ENCODE measurements around the gene MYO18A. TPM values are rescaled to one million over a fixed set of nuclear protein-coding genes. Genes with fewer than 3 reads are reported as not detected.

MYO18A gene
- total RNA-seq, 1 donor from 2014 or later = 11.6 TPM

GRCh38 chr17:29042026-29042678, 138.0 kb downstream of the MYO18A start:
- H3K36me3 ChIP-seq = no peaks in the 10 kb centered on the region
- peak overlapping the region; percentile 78 for H3K27ac Mint-ChIP-seq
- no peak overlapping the region for H2AFZ ChIP-seq (replicated peaks)
- H3K4me3 Mint-ChIP-seq = peak overlapping the region; percentile 46
- peaks cover 56% of the 10 kb centered on the region for H3K4me1 Mint-ChIP-seq
- DNase-seq (ENCODE audit: low spot score) = no peak
- peak overlapping the region; percentile 54 for H3K27ac ChIP-seq
- H3K4me2 ChIP-seq = peak overlapping the region; percentile 71
- TF ChIP-seq EZH2 (IDR thresholded peaks at IDR 0.05) = no peak
- no peak for TF ChIP-seq EZH2phosphoT487 (IDR thresholded peaks at IDR 0.05)
- TF ChIP-seq, protein P1, sequence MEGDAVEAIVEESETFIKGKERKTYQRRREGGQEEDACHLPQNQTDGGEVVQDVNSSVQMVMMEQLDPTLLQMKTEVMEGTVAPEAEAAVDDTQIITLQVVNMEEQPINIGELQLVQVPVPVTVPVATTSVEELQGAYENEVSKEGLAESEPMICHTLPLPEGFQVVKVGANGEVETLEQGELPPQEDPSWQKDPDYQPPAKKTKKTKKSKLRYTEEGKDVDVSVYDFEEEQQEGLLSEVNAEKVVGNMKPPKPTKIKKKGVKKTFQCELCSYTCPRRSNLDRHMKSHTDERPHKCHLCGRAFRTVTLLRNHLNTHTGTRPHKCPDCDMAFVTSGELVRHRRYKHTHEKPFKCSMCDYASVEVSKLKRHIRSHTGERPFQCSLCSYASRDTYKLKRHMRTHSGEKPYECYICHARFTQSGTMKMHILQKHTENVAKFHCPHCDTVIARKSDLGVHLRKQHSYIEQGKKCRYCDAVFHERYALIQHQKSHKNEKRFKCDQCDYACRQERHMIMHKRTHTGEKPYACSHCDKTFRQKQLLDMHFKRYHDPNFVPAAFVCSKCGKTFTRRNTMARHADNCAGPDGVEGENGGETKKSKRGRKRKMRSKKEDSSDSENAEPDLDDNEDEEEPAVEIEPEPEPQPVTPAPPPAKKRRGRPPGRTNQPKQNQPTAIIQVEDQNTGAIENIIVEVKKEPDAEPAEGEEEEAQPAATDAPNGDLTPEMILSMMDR (IDR thresholded peaks at IDR 0.05) = no peak
- H3K9ac ChIP-seq = no peak overlapping the region
- no peaks in the 10 kb centered on the region for H3K36me3 Mint-ChIP-seq
- peaks cover 51% of the 10 kb centered on the region for H3K4me1 ChIP-seq
- H3K4me3 ChIP-seq = no peak overlapping the region
- no peaks in the 10 kb centered on the region for H3K79me2 ChIP-seq (ENCODE audit: low read depth)
- H3K9me3 Mint-ChIP-seq = peaks cover 3% of the 10 kb centered on the region
- peaks cover 71% of the 10 kb centered on the region for H3F3A ChIP-seq (ENCODE audit: low read depth)
- H4K20me1 ChIP-seq (ENCODE audit: low read depth) = no peaks in the 10 kb centered on the region
- H3K27me3 ChIP-seq = no peaks in the 10 kb centered on the region
- H3K9me3 ChIP-seq (ENCODE audit: low read depth) = no peaks in the 10 kb centered on the region
- H3K27me3 Mint-ChIP-seq (ENCODE audit: insufficient read depth, low read depth) = peaks cover 38% of the 10 kb centered on the region

- Histone ChIP-seq H3K9ac (no peak overlapping the region), H3K27ac (no peak overlapping the region), H3K79me2 (ENCODE audit: low read depth) (no peaks in the 10 kb centered on the region), H3K9me3 (ENCODE audit: low read depth) (no peaks in the 10 kb centered on the region), H2AFZ (replicated peaks) (no peak overlapping the region), H3K27me3 (no peaks in the 10 kb centered on the region), H3K36me3 (no peaks in the 10 kb centered on the region), H3K4me2 (no peak overlapping the region), H3F3A (ENCODE audit: low read depth) (peaks cover 73% of the 10 kb centered on the region), H4K20me1 (ENCODE audit: low read depth) (no peaks in the 10 kb centered on the region), H3K4me1 (peaks cover 52% of the 10 kb centered on the region), H3K4me3 (no peak overlapping the region)
- DNase-seq (ENCODE audit: low spot score) = no peak
- H3K36me3 Mint-ChIP-seq = no peaks in the 10 kb centered on the region
- H3K27me3 Mint-ChIP-seq (ENCODE audit: insufficient read depth, low read depth) = peaks cover 34% of the 10 kb centered on the region
- peak overlapping the region; percentile 41 for H3K4me3 Mint-ChIP-seq
- TF ChIP-seq, protein P1 (IDR thresholded peaks at IDR 0.05) = no peak
- TF ChIP-seq EZH2phosphoT487 (IDR thresholded peaks at IDR 0.05) = no peak
- no peak for TF ChIP-seq EZH2 (IDR thresholded peaks at IDR 0.05)
- H3K27ac Mint-ChIP-seq = no peak overlapping the region
- H3K9me3 Mint-ChIP-seq = peaks cover 3% of the 10 kb centered on the region
- peaks cover 55% of the 10 kb centered on the region for H3K4me1 Mint-ChIP-seq
These were observed 138.6 kb downstream of the MYO18A start for GRCh38 chr17:29041571-29041970.

DNA sequence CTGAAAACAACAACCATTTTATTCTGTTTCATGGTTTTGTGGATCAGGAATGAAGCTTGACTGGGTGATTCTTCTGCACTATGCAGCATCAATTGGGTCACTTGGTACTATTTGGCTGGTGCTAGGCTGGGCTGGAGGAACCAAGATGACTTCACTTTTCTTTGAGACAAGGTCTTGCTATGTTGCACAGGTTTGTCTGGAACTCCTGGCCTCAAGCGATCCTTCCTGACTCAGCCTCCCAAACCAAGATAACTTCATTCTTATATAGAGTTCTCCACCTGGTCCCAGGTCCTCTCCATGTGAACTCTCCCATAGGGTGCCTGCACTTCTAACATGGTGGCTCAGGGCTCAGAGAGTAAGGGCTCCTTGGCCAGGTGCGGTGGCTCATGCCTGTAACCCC, 139.1 kb downstream of the MYO18A start:
- TF ChIP-seq EZH2phosphoT487 (IDR thresholded peaks at IDR 0.05) = no peak
- TF ChIP-seq, protein P1 (IDR thresholded peaks at IDR 0.05) = no peak
- TF ChIP-seq EZH2 (IDR thresholded peaks at IDR 0.05) = no peak
- Histone ChIP-seq H3K4me1 (peaks cover 57% of the 10 kb centered on the region), H4K20me1 (ENCODE audit: low read depth) (no peaks in the 10 kb centered on the region), H3K36me3 (no peaks in the 10 kb centered on the region), H3K9ac (no peak overlapping the region), H3K9me3 (ENCODE audit: low read depth) (no peaks in the 10 kb centered on the region), H3F3A (ENCODE audit: low read depth) (peaks cover 74% of the 10 kb centered on the region), H3K4me2 (no peak overlapping the region), H3K79me2 (ENCODE audit: low read depth) (no peaks in the 10 kb centered on the region), H3K4me3 (no peak overlapping the region), H2AFZ (replicated peaks) (no peak overlapping the region), H3K27me3 (no peaks in the 10 kb centered on the region), H3K27ac (no peak overlapping the region)
- no peak for DNase-seq (ENCODE audit: low spot score)
- H3K27me3 Mint-ChIP-seq (ENCODE audit: insufficient read depth, low read depth) = peaks cover 33% of the 10 kb centered on the region
- H3K36me3 Mint-ChIP-seq = no peaks in the 10 kb centered on the region
- peak overlapping the region; percentile 41 for H3K4me3 Mint-ChIP-seq
- H3K27ac Mint-ChIP-seq = no peak overlapping the region
- H3K4me1 Mint-ChIP-seq = peaks cover 54% of the 10 kb centered on the region
- peaks cover 5% of the 10 kb centered on the region for H3K9me3 Mint-ChIP-seq
